ENCODE measurements around the gene CFL1. TPM values are rescaled to one million over a fixed set of nuclear protein-coding genes. Genes with fewer than 3 reads are reported as not detected.

The CFL1 gene
- total RNA-seq, 1 experiment from 2014 or later = 941 TPM

GRCh38 chr11:65863889-65864705, 6.1 kb upstream of the CFL1 start:
- no peak for DNase-seq (ENCODE audit: low read depth, low spot score)
- in situ Hi-C loops (cut with HindIII; ENCODE audit: low pct_unique_long_range_greater_than_20kb, low sequenced_read_pairs) = no loop called here

- in situ Hi-C loops (cut with HindIII; ENCODE audit: low pct_unique_long_range_greater_than_20kb, low sequenced_read_pairs) = no loop called here
These were observed 5.2 kb upstream of the CFL1 start for GRCh38 chr11:65862941-65863888.

DNA sequence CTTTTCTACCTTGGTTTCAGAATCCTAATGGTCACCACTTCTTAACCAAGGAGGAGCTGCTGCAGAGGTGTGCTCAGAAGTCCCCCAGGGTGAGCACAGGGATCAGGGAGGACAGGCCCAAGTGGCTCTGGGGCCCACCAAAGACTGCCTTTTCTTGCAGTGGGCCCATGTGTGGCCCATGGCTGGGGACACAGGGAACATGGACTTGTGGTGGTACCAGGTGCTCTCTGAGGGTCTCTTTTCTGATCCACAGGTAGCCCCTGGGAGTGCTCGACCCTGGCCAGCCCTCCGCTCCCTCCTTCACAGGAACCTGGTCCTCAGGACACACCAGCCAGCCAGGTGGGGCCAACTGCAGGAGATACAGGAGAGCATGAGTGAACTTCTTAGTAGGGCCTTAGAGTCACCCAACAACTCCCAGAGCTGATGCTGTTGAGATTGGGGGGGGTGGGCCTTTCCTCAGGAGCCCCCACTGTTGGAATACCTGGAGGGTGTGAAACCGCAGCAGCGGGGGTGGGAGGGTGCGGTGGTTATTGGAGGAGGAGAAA, 4.3 kb upstream of the CFL1 start:
- in situ Hi-C loops (cut with HindIII; ENCODE audit: low pct_unique_long_range_greater_than_20kb, low sequenced_read_pairs) = no loop called here
- DNase-seq (ENCODE audit: low read depth, low spot score) = no peak

More at GRCh38 chr11:65862941-65863888, 5.2 kb upstream of the CFL1 start:
- DNase-seq (ENCODE audit: low read depth, low spot score) = no peak

DNA sequence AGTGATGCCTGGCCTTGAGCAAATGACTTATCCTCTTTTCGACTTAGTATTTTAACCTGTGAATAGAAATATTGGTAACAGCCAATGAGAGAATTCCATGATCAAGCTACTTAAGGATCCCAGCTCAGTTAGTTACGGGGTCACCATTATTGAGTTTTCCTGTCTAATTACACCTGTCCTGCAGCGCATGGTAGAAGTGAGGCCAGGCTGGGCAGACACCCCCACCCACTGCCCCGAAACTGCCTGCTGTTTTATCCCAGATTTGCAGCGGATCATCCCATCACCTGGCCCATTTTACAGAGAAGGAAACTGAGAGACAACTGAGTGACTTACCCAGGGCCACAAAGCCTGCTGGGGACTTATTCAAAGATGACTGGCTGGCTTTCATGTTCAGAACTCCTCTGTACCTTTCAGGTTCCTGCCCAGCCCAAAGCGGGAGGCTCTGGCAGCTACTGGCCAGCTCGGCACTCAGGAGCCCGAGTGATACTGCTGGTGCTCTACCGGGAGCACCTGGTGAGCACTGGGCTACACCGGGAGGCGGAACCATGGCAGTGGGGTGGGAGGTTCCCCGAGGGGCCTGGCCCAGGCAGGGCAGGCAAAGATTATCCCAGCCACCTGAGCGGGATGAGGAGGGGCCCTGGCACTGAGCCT, 3.7 kb upstream of the CFL1 start:
- no peak for DNase-seq (ENCODE audit: low read depth, low spot score)
- in situ Hi-C loops (cut with HindIII; ENCODE audit: low pct_unique_long_range_greater_than_20kb, low sequenced_read_pairs) = no loop called here

- no peak for DNase-seq (ENCODE audit: low read depth, low spot score)
These were observed 3.2 kb upstream of the CFL1 start for GRCh38 chr11:65861165-65861505.

GRCh38 chr11:65860278-65861164, 2.5 kb upstream of the CFL1 start, which contains the start of gene MUS81:
Gene MUS81 (plus strand): TSS chr11:65860433. CDS start chr11:65860754, 321 bp downstream.
- DNase-seq (ENCODE audit: low read depth, low spot score) = peak; percentile 90
- in situ Hi-C loops (cut with HindIII; ENCODE audit: low pct_unique_long_range_greater_than_20kb, low sequenced_read_pairs) = no loop called here

More at GRCh38 chr11:65861165-65861505, 3.2 kb upstream of the CFL1 start:
- in situ Hi-C loops (cut with HindIII; ENCODE audit: low pct_unique_long_range_greater_than_20kb, low sequenced_read_pairs) = no loop called here

DNA sequence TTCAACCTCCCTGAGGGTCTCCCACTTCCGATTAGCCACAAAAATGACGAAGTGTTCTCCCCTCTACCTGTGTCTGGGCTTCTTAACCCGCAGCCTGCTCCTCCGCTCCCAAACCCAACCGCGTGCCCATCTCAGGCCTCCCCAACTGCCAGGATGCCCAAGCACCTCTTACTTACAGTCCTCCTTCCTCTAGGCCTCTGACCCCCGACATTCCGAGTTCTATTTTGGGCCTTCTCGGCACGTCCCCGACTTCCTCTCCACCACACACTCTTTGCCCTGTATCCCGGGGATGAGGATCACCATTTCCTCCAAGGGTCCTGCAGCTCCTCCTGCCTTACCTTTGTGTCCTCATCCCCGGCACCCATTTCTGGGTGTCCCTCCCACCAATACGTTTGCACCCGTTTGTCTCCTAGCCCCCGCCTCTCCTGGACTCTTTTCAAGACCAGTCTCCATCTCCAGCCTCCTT, 1.9 kb upstream of the CFL1 start:
- in situ Hi-C loops (cut with HindIII; ENCODE audit: low pct_unique_long_range_greater_than_20kb, low sequenced_read_pairs) = no loop called here
- no peak for DNase-seq (ENCODE audit: low read depth, low spot score)

GRCh38 chr11:65859095-65859811, 1.3 kb upstream of the CFL1 start:
- in situ Hi-C loops (cut with HindIII; ENCODE audit: low pct_unique_long_range_greater_than_20kb, low sequenced_read_pairs) = no loop called here

GRCh38 chr11:65858681-65859087, 704 bp upstream of the CFL1 start:
- DNase-seq (ENCODE audit: low read depth, low spot score) = no peak
- in situ Hi-C loops (cut with HindIII; ENCODE audit: low pct_unique_long_range_greater_than_20kb, low sequenced_read_pairs) = no loop called here

More at GRCh38 chr11:65859095-65859811, 1.3 kb upstream of the CFL1 start:
- DNase-seq (ENCODE audit: low read depth, low spot score) = peak; percentile 93

DNA sequence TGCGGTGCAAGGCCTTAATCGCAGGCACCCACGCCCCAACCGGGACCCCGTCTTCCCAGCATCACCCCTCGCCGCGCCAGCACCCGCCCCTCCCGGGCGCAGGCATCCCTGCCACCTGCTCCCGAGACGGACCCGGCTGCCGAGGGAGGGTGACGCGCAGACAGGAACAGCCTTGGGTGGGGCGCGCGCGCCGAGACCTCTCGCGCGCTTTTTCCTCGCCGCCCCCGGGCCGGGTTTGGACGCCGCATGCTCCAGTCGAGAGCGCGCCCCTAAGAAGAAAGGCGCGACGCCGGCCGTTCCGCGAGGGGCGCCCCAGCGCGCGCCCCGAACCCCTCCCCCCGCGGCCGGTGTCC, 504 bp downstream of the CFL1 start:
- in situ Hi-C loops (cut with HindIII; ENCODE audit: low pct_unique_long_range_greater_than_20kb, low sequenced_read_pairs) = no loop called here
- DNase-seq (ENCODE audit: low read depth, low spot score) = peak; percentile 15

- in situ Hi-C loops (cut with HindIII; ENCODE audit: low pct_unique_long_range_greater_than_20kb, low sequenced_read_pairs) = no loop called here
- DNase-seq (ENCODE audit: low read depth, low spot score) = peak; percentile 68
These were observed 1.1 kb downstream of the CFL1 start for GRCh38 chr11:65856689-65857499.

GRCh38 chr11:65855927-65856363, 2.0 kb downstream of the CFL1 start:
- in situ Hi-C loops (cut with HindIII; ENCODE audit: low pct_unique_long_range_greater_than_20kb, low sequenced_read_pairs) = no loop called here
- no peak for DNase-seq (ENCODE audit: low read depth, low spot score)

DNA sequence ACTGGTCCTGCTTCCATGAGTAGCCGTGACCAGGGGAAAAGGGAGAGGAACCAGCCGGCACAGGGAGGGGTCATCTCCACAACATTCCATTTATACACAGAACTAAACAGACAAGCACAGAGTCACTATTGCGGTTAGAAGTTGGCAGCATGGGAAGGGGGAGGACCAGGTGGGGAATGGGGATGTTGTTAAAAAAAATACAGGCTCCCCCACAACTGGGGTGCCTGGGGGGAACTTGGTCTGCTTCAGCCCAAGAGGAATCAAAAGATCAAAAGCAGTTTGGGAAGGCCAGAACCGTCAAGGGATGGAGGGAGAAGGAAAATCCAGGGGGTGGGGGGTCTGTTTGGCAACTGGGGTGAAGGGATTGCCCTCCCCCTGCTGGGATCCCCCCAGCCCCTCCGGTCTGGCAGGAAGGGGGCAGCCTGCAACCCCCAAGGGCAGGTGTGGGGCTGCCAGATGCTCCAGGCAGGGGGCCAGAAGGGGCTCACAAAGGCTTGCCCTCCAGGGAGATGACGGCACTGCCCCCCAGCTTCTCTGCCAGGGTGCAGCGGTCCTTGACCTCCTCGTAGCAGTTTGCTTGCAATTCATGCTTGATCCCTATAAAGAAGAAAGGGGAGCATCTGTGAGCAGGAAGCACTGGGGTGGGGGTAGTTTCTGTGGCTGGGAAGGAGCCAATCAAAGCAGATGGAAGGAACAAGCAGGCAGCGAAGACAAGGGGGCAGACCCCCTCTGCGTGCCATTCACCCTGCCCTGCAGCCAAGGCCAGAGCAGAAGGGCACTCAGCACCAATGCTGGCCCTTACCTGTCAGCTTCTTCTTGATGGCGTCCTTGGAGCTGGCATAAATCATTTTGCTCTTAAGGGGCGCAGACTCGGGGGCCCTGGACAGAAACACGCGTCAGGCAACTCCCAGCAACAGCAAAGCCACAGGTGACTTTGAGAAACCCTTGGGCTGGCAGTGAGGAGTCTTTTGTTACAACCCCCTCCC, 2.8 kb downstream of the CFL1 start:
- in situ Hi-C loops (cut with HindIII; ENCODE audit: low pct_unique_long_range_greater_than_20kb, low sequenced_read_pairs) = no loop called here
- no peak for DNase-seq (ENCODE audit: low read depth, low spot score)

DNA sequence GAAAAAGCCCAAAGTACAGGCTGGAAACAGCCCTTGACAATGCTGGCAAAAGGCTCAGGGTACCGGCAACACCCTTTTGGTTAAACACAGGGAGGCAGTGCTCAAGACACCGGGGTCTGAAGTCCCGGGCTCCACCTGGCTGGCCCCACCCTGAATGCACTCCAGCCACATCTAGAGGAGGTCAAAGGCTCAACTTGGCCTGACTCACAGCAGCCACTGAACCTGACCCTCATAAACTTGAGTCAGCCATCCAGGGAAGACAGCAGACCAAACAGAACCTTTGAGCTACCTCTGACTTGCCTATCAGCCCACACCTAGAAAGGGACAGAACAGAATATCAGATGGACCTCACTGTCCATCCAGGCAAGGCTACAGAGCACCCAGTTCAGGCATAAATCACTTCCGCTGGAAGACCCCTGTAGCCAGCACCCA, 3.8 kb downstream of the CFL1 start:
- in situ Hi-C loops (cut with HindIII; ENCODE audit: low pct_unique_long_range_greater_than_20kb, low sequenced_read_pairs) = no loop called here
- no peak for DNase-seq (ENCODE audit: low read depth, low spot score)

Measured in SK-MEL-5 (cell line).